Smooth muscle cell (in vitro differentiated cells): Measurements from ENCODE around the gene FAM200C. TPM values are rescaled to one million over a fixed set of nuclear protein-coding genes. Genes with fewer than 3 reads are reported as not detected.

Source experiments
- DNase-seq: peaks from one replicate; lab custom pipeline; 2025; ENCODE audit not compliant: unreplicated experiment; lab: John Stamatoyannopoulos, UW
- H2AFZ ChIP-seq: fragments of 200-600 bp; sonication (generic); 2 replicates; pipeline ENCODE4 v1.6.0; 2016; ENCODE audit warnings: antibody characterized with exemption, low read depth, mild to moderate bottlenecking
- H3F3A ChIP-seq: fragments of 200-600 bp; sonication (generic); 2 replicates; pipeline ENCODE4 v1.6.0; 2017; ENCODE audit warnings: antibody characterized with exemption, low read depth
- H3K27ac ChIP-seq: fragments of 200-600 bp; sonication (generic); 2 replicates; pipeline ENCODE4 v1.5.1; 2016; ENCODE audit warnings: low read depth, mild to moderate bottlenecking
- H3K27me3 ChIP-seq: fragments of 200-600 bp; sonication (generic); 2 replicates; pipeline ENCODE4 v1.6.1; 2016; ENCODE audit warnings: low read depth, mild to moderate bottlenecking
- H3K36me3 ChIP-seq: fragments of 200-600 bp; sonication (generic); 2 replicates; pipeline ENCODE4 v1.5.1; 2016; ENCODE audit warnings: low read depth
- H3K4me1 ChIP-seq: fragments of 200-600 bp; sonication (generic); 2 replicates; pipeline ENCODE4 v1.5.1; 2016; ENCODE audit warnings: low read depth
- H3K4me2 ChIP-seq: fragments of 200-600 bp; sonication (generic); 2 replicates; pipeline ENCODE4 v1.6.0; 2016; ENCODE audit warnings: mild to moderate bottlenecking
- H3K4me3 ChIP-seq: fragments of 200-600 bp; sonication (generic); 2 replicates; pipeline ENCODE4 v1.5.1; 2016; ENCODE audit warnings: mild to moderate bottlenecking
- H3K79me2 ChIP-seq: fragments of 200-600 bp; sonication (generic); 2 replicates; pipeline ENCODE4 v1.6.0; 2016; ENCODE audit warnings: low read depth, mild to moderate bottlenecking
- H3K9ac ChIP-seq: fragments of 200-600 bp; sonication (generic); 2 replicates; pipeline ENCODE4 v1.6.0; 2016; ENCODE audit warnings: low read depth
- H3K9me3 ChIP-seq: fragments of 200-600 bp; sonication (generic); replicated peaks from 2 replicates; pipeline ENCODE4 v1.5.1; 2016; ENCODE audit warnings: low read depth
- H4K20me1 ChIP-seq: fragments of 200-600 bp; sonication (generic); 2 replicates; pipeline ENCODE4 v1.6.0; 2016; ENCODE audit warnings: low read depth
- WGBS: methylation state at CpG from one replicate; pipeline ENCODE4 v1.1.7; 2016; ENCODE audit warnings: low lambda C conversion rate; 5-methylcytosine and 5-hydroxymethylcytosine counted together
- polyA plus RNA-seq: library from polyadenylated mRNA; unstranded; fragments of >200 nt; fragmentation: Nextera tagmentation; extraction: Ambion mirVana; gene quantifications from 2 replicates; pipeline ENCODE4 v1.2.1, GENCODE V29; 2016
- total RNA-seq: library from RNA; depleted of rRNA; stranded (reverse); fragments of >200 nt; gene quantifications from 2 replicates; pipeline ENCODE4 v1.2.3, GENCODE V29; 2014
- TF ChIP-seq, protein P1 (sequence below): fragments of 200-600 bp; sonication (generic); IDR thresholded peaks from 2 replicates; pipeline ENCODE4 v1.5.1; 2017; ENCODE audit warnings: borderline replicate concordance, mild to moderate bottlenecking, antibody characterized with exemption; ENCODE audit not compliant: insufficient read depth, poor library complexity, severe bottlenecking

The FAM200C gene
- total and polyA plus RNA-seq, 2 experiments from 2014 or later = 1.5 to 1.8 TPM

GRCh38 chr5:160398806-160399205 is 1.0 kb downstream of the FAM200C start:
- H3K4me3 ChIP-seq = peak overlapping the region; percentile 73
- TF ChIP-seq, protein P1, sequence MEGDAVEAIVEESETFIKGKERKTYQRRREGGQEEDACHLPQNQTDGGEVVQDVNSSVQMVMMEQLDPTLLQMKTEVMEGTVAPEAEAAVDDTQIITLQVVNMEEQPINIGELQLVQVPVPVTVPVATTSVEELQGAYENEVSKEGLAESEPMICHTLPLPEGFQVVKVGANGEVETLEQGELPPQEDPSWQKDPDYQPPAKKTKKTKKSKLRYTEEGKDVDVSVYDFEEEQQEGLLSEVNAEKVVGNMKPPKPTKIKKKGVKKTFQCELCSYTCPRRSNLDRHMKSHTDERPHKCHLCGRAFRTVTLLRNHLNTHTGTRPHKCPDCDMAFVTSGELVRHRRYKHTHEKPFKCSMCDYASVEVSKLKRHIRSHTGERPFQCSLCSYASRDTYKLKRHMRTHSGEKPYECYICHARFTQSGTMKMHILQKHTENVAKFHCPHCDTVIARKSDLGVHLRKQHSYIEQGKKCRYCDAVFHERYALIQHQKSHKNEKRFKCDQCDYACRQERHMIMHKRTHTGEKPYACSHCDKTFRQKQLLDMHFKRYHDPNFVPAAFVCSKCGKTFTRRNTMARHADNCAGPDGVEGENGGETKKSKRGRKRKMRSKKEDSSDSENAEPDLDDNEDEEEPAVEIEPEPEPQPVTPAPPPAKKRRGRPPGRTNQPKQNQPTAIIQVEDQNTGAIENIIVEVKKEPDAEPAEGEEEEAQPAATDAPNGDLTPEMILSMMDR = no peak
- H3K4me1 ChIP-seq = peaks cover 16% of the 10 kb centered on the region
- no peaks in the 10 kb centered on the region for H3K27me3 ChIP-seq
- H3F3A ChIP-seq = peaks cover 14% of the 10 kb centered on the region
- H4K20me1 ChIP-seq = peaks cover 5% of the 10 kb centered on the region
- H3K79me2 ChIP-seq = peaks cover 18% of the 10 kb centered on the region
- H3K9ac ChIP-seq = peak overlapping the region; percentile 91
- WGBS = 40% methylated on average over 4 of the region's 4 CpGs
- H3K9me3 ChIP-seq = no peaks in the 10 kb centered on the region
- DNase-seq = no peak
- no peak overlapping the region for H2AFZ ChIP-seq
- peaks cover 2% of the 10 kb centered on the region for H3K36me3 ChIP-seq
- H3K4me2 ChIP-seq = peak overlapping the region; percentile 93
- no peak overlapping the region for H3K27ac ChIP-seq

DNA sequence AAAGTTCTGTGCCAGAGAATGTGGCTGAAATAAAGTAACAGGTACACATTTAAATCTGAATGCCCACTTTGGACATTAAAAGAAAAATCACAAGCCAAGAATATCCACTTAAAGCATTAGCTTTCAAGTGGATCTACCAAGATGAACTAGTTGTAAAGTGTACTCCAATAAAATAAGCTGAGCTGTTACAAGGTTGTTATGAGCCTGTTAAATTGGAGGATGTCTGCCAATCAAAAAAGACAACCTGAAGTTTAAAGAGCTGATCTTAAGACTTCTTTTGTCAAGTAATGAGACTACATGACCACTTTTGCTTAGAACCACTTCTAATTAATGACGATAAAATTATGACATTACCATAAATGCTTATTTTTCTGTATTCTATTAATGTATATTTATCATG is 2.4 kb downstream of the FAM200C start:
- TF ChIP-seq, protein P1 = no peak
- no peak overlapping the region for H3K27ac ChIP-seq
- peak overlapping the region; percentile 11 for H3K4me2 ChIP-seq
- no peak overlapping the region for H2AFZ ChIP-seq
- no peaks in the 10 kb centered on the region for H3K36me3 ChIP-seq
- DNase-seq = no peak
- H3K4me3 ChIP-seq = no peak overlapping the region
- no peaks in the 10 kb centered on the region for H3K27me3 ChIP-seq
- peaks cover 14% of the 10 kb centered on the region for H3F3A ChIP-seq
- H3K4me1 ChIP-seq = peaks cover 16% of the 10 kb centered on the region
- no peaks in the 10 kb centered on the region for H3K9me3 ChIP-seq
- H3K79me2 ChIP-seq = peaks cover 18% of the 10 kb centered on the region
- peaks cover 5% of the 10 kb centered on the region for H4K20me1 ChIP-seq
- H3K9ac ChIP-seq = no peak overlapping the region
- WGBS = 100% methylated on average over 1 of the region's 1 CpG

DNA sequence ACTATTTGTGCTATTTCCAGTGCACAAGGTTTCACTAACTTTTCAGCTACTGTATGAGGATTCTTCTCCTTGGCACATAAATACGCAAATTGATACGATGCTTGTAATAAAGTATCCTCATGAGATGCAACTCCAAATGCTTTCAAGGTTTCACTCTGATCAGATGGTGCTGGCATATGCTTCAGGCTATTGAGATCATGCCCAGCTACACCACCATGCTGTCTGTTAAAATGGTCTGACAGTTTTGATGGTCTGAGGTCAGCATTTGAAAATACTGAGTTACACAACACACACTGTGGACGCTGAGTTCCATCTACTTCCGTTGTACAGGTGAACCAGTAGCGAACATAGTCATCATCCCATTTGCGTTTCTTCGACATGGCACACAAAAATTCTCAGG is 4.7 kb downstream of the FAM200C start:
- Histone ChIP-seq H3K27ac (no peak overlapping the region), H3K4me3 (no peak overlapping the region), H3K4me1 (peaks cover 12% of the 10 kb centered on the region), H3K27me3 (no peaks in the 10 kb centered on the region), H3K9ac (no peak overlapping the region), H2AFZ (no peak overlapping the region), H3K4me2 (no peak overlapping the region), H3K36me3 (no peaks in the 10 kb centered on the region), H3K79me2 (peaks cover 18% of the 10 kb centered on the region), H4K20me1 (peaks cover 5% of the 10 kb centered on the region), H3K9me3 (no peaks in the 10 kb centered on the region), H3F3A (no peaks in the 10 kb centered on the region)
- WGBS = 97% methylated on average over 7 of the region's 7 CpGs
- TF ChIP-seq, protein P1 = no peak
- no peak for DNase-seq
